H1 (cell line): Measurements from ENCODE around the gene WDR59.
"Not testable (repeated sequence)": the region's sequence is repeated elsewhere in the genome, so short reads cannot be mapped to it uniquely, and the experiment has no call there.

ENCODE experiments used
- ASH2L ChIP-seq: fragments of 200-600, 300-600 bp; sonication (generic); IDR thresholded peaks from one replicate; pipeline ENCODE4 v1.7.1; 2017; ENCODE audit warnings: low read length
- CHD2 ChIP-seq: IDR thresholded peaks from 2 replicates; pipeline ENCODE4 v1.6.1; 2012; ENCODE audit warnings: low read length, improper control_type of control experiment
- CTCF ChIP-seq, 3 experiments: IDR thresholded peaks; 1 replicate in 2 of 3; 2 replicates in 1 of 3; pipeline versions ENCODE4 v1.5.1 to v1.6.1; 2011; ENCODE audit warnings: low read length in 3 of 3, mild to moderate bottlenecking in 3 of 3, inconsistent platforms in 2 of 3, low read depth in 1 of 3, moderate library complexity in 1 of 3; ENCODE audit not compliant: insufficient read depth in 1 of 3; ENCODE audit errors: control extremely low read depth in 1 of 3
- EGR1 ChIP-seq: IDR thresholded peaks from 2 replicates; pipeline ENCODE4 v1.6.1; 2011; ENCODE audit warnings: low read depth, low read length, borderline replicate concordance
- EZH2 ChIP-seq: fragments of 200-600 bp; sonication (generic); IDR thresholded peaks from 2 replicates; pipeline ENCODE4 v1.7.1; 2012; ENCODE audit warnings: low read depth, mild to moderate bottlenecking, moderate library complexity, low read length, inconsistent platforms; ENCODE audit not compliant: severe bottlenecking
- JUND ChIP-seq: IDR thresholded peaks from 2 replicates; pipeline ENCODE4 v1.6.1; 2011; ENCODE audit warnings: mild to moderate bottlenecking, improper control_type of control experiment, low read length
- PHF8 ChIP-seq: fragments of 200-600 bp; sonication (generic); conservative IDR thresholded peaks from 2 replicates; pipeline ENCODE4 v1.7.1; 2012; ENCODE audit warnings: low read depth, mild to moderate bottlenecking, inconsistent platforms, low read length, moderate library complexity
- POLR2A ChIP-seq, 2 experiments: IDR thresholded peaks; 1 replicate in 1 of 2; 2 replicates in 1 of 2; pipeline ENCODE4 v1.6.1; 2011; ENCODE audit warnings: low read depth in 2 of 2, low read length in 2 of 2, mild to moderate bottlenecking in 2 of 2; ENCODE audit errors: control extremely low read depth in 1 of 2
- POLR2AphosphoS5 ChIP-seq: IDR thresholded peaks from 2 replicates; pipeline ENCODE4 v1.6.1; 2011; ENCODE audit warnings: low read depth, low read length
- SRF ChIP-seq: IDR thresholded peaks from 2 replicates; pipeline ENCODE4 v1.6.1; 2011; ENCODE audit warnings: mild to moderate bottlenecking, low read depth, low read length, moderate library complexity
- TF ChIP-seq, protein P1 (sequence below): IDR thresholded peaks from 2 replicates; pipeline ENCODE4 v1.6.1; 2012; ENCODE audit warnings: inconsistent platforms

DNA sequence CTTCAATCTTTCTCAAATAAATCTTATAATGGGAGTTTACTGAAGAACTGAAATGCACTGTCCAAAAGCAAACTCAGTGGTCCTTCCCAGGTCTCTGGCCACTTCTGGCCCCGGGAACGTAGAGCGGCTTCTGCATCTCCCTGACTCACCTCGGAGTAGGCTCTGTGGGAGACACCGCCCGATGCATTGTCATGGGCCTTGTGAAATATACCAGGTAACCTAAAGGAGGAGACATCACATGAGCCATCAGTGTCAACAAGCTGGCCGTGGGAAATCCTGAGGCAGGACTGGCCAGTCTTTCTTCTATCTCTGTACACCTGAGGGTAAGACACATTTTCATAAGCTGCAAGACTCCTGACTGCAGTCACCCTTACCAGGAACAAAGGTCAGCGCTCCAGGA is 76.2 kb downstream of the WDR59 start:
- TF ChIP-seq ASH2L; POLR2AphosphoS5; CTCF (IDR thresholded peaks at IDR 0.05; ENCODE audit: control extremely low read depth in 1 of 3, insufficient read depth in 1 of 3, low read depth in 1 of 3, low read length in 3 of 3); CHD2; SRF; PHF8; JUND; EZH2; POLR2A (IDR thresholded peaks at IDR 0.05; ENCODE audit: control extremely low read depth in 1 of 2, low read depth in 2 of 2, low read length in 2 of 2); EGR1: not testable (repeated sequence)
- TF ChIP-seq, protein P1, sequence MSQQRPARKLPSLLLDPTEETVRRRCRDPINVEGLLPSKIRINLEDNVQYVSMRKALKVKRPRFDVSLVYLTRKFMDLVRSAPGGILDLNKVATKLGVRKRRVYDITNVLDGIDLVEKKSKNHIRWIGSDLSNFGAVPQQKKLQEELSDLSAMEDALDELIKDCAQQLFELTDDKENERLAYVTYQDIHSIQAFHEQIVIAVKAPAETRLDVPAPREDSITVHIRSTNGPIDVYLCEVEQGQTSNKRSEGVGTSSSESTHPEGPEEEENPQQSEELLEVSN: not testable (repeated sequence)
